ENCODE data around the gene EXOSC2.

Gene EXOSC2

GRCh38 chr9:130693426-130694191 lies at the start of gene EXOSC2:
TSS of gene EXOSC2 (plus strand) at chr9:130693780. CDS start at chr9:130693792, 12 bp downstream.
- peaks cover 14 to 23% of the 10 kb centered on the region in 2 donors for H3K36me3 ChIP-seq (ENCODE audit: control insufficient read depth in 2 of 2, insufficient read depth in 2 of 2, low read length in 2 of 2)
- peak within 1 kb of the TSS; percentile 86 to 99 for H3K4me3 ChIP-seq (ENCODE audit: low read length in 2 of 2)
- H3K9ac ChIP-seq (ENCODE audit: low read length in 2 of 2) = peak within 1 kb of the TSS; percentile 84 to 91
- no peaks in the 10 kb centered on the region for H3K27me3 ChIP-seq (ENCODE audit: control insufficient read depth in 1 of 2, insufficient read depth in 2 of 2, low read length in 2 of 2)
- H3K4me1 ChIP-seq (ENCODE audit: control insufficient read depth, insufficient read depth, low read length) = peaks cover 28% of the 10 kb centered on the region
- H3K9me3 ChIP-seq (ENCODE audit: control insufficient read depth in 2 of 2, low read length in 2 of 2) = no peaks in the 10 kb centered on the region
- H3K27ac ChIP-seq (ENCODE audit: low read length) = peak within 1 kb of the TSS; percentile 41

DNA sequence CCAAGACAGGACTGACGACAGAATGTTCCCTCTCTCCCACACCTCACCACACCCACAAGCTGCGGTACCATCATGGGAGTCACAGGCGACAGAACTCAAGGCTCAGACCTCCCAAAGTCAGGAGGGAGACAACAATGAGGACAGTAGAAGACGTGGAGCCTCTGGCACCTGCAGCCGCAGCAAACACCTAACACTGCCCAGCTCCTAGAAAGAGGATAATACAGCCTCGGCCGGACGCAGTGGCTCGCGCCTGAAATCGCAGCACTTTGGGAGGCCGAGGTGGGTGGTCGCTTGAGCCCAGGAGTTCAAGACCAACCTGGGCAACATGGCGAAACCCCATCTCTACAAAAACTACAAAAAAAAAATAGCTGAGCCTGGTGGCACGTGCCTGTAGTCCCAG lies 42.4 kb upstream of the EXOSC2 start:
- H3K4me1 ChIP-seq (ENCODE audit: control insufficient read depth, insufficient read depth, low read length) = no peaks in the 10 kb centered on the region
- no peak overlapping the region for H3K4me3 ChIP-seq (ENCODE audit: low read length in 2 of 2)
- H3K9ac ChIP-seq (ENCODE audit: low read length in 2 of 2) = no peak overlapping the region
- H3K27me3 ChIP-seq (ENCODE audit: control insufficient read depth in 1 of 2, insufficient read depth in 2 of 2, low read length in 2 of 2) = peaks cover 4 to 10% of the 10 kb centered on the region in 2 donors
- H3K36me3 ChIP-seq (ENCODE audit: control insufficient read depth in 2 of 2, insufficient read depth in 2 of 2, low read length in 2 of 2) = no peaks in the 10 kb centered on the region
- no peaks in the 10 kb centered on the region for H3K9me3 ChIP-seq (ENCODE audit: control insufficient read depth in 2 of 2, low read length in 2 of 2)
- no peak overlapping the region for H3K27ac ChIP-seq (ENCODE audit: low read length)

GRCh38 chr9:130651752-130652151 lies 41.8 kb upstream of the EXOSC2 start:
- Histone ChIP-seq H3K9ac (ENCODE audit: low read length in 2 of 2) (no peak overlapping the region), H3K4me3 (ENCODE audit: low read length in 2 of 2) (no peak overlapping the region), H3K27me3 (ENCODE audit: control insufficient read depth in 1 of 2, insufficient read depth in 2 of 2, low read length in 2 of 2) (peaks cover 8 to 12% of the 10 kb centered on the region in 2 donors), H3K27ac (ENCODE audit: low read length) (no peak overlapping the region), H3K36me3 (ENCODE audit: control insufficient read depth in 2 of 2, insufficient read depth in 2 of 2, low read length in 2 of 2) (no peaks in the 10 kb centered on the region), H3K9me3 (ENCODE audit: control insufficient read depth in 2 of 2, low read length in 2 of 2) (no peaks in the 10 kb centered on the region), H3K4me1 (ENCODE audit: control insufficient read depth, insufficient read depth, low read length) (no peaks in the 10 kb centered on the region)

GRCh38 chr9:130654879-130655278 lies 38.7 kb upstream of the EXOSC2 start:
- no peaks in the 10 kb centered on the region for H3K9me3 ChIP-seq (ENCODE audit: control insufficient read depth in 2 of 2, low read length in 2 of 2)
- no peak overlapping the region for H3K4me3 ChIP-seq (ENCODE audit: low read length in 2 of 2)
- H3K27ac ChIP-seq (ENCODE audit: low read length) = no peak overlapping the region
- H3K36me3 ChIP-seq (ENCODE audit: control insufficient read depth in 2 of 2, insufficient read depth in 2 of 2, low read length in 2 of 2) = no peaks in the 10 kb centered on the region
- H3K4me1 ChIP-seq (ENCODE audit: control insufficient read depth, insufficient read depth, low read length) = peaks cover 2% of the 10 kb centered on the region
- no peak overlapping the region for H3K9ac ChIP-seq (ENCODE audit: low read length in 2 of 2)
- H3K27me3 ChIP-seq (ENCODE audit: control insufficient read depth in 1 of 2, insufficient read depth in 2 of 2, low read length in 2 of 2) = peaks cover 35 to 36% of the 10 kb centered on the region in 2 donors

DNA sequence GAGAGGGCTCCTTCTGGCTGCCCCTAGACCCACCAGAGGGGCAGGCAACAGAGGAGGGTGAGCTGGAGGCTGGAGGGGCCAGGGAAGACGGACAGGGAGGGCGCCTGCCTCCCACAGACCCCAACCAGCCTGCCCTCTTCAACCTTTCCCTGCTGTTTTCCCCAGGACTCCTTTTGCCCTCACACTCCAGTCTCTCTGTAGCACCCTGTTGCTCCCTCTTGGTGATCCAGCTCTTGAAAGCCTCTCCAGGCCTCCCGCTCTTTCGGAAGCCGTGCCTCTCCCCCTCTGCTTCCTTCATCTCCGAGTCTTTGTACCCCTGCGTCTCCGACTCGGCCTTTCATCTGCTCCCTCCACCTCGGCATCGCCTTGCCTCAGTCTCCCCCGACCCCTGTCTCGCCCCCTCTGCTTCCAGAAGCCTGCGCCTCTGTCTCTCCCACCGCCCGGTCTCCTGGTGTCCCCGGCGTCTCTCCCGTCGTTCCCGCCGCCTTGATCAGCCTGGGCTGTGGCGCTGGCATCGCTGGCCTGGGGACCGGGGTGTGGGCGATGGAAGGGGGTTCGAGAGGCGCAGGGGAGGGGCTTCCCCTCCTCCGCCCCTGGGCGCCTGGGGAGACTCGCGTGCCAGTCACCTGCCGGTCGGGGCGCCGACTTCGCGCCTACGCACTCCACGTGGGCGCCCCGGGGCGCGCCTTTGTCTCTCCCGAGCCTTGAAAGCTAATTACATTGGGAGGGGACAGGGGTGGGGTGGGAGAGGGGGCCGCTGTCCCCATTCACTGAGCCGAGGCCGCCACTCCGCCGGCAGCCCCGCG lies 34.5 kb upstream of the EXOSC2 start:
- Histone ChIP-seq H3K27me3 (ENCODE audit: control insufficient read depth in 1 of 2, insufficient read depth in 2 of 2, low read length in 2 of 2) (peaks cover 59 to 75% of the 10 kb centered on the region in 2 donors), H3K9ac (ENCODE audit: low read length in 2 of 2) (no peak overlapping the region), H3K4me1 (ENCODE audit: control insufficient read depth, insufficient read depth, low read length) (peaks cover 36% of the 10 kb centered on the region), H3K27ac (ENCODE audit: low read length) (no peak overlapping the region), H3K4me3 (ENCODE audit: low read length in 2 of 2) (no peak overlapping the region), H3K36me3 (ENCODE audit: control insufficient read depth in 2 of 2, insufficient read depth in 2 of 2, low read length in 2 of 2) (no peaks in the 10 kb centered on the region), H3K9me3 (ENCODE audit: control insufficient read depth in 2 of 2, low read length in 2 of 2) (no peaks in the 10 kb centered on the region)

DNA sequence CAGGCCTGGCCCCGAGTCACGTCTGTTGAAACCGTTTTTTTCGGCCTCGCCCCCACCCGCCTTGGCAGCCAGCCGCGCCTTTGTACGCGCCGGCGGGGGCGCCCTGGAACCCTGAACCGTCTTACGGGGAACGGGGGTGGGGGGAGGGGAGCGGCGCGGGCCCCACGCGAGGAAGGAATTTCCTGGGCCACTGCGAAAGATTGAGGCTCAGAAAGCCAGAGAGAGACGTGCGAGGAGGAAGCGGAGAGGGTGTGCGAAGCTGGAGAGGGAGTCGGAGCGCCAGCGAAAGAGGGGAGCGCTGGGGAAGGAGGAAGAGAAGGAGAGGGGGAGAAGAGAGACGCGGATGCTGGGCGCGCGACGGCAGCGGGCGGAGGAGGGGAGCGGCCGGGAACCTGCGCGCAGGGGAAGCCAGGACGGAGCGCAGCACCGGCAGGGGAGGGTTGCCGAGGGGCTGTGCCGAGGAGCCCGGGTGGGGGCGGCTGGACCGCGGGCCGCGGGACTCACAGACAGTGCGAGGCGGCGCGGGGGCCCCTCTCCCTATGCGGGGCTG lies 33.8 kb upstream of the EXOSC2 start:
- Histone ChIP-seq H3K36me3 (ENCODE audit: control insufficient read depth in 2 of 2, insufficient read depth in 2 of 2, low read length in 2 of 2) (no peaks in the 10 kb centered on the region), H3K4me1 (ENCODE audit: control insufficient read depth, insufficient read depth, low read length) (peaks cover 42% of the 10 kb centered on the region), H3K27ac (ENCODE audit: low read length) (no peak overlapping the region), H3K27me3 (ENCODE audit: control insufficient read depth in 1 of 2, insufficient read depth in 2 of 2, low read length in 2 of 2) (peaks cover 62 to 82% of the 10 kb centered on the region in 2 donors), H3K9me3 (ENCODE audit: control insufficient read depth in 2 of 2, low read length in 2 of 2) (no peaks in the 10 kb centered on the region), H3K4me3 (ENCODE audit: low read length in 2 of 2) (peak overlapping the region in 1 of 2 donors; percentile 22), H3K9ac (ENCODE audit: low read length in 2 of 2) (no peak overlapping the region)

DNA sequence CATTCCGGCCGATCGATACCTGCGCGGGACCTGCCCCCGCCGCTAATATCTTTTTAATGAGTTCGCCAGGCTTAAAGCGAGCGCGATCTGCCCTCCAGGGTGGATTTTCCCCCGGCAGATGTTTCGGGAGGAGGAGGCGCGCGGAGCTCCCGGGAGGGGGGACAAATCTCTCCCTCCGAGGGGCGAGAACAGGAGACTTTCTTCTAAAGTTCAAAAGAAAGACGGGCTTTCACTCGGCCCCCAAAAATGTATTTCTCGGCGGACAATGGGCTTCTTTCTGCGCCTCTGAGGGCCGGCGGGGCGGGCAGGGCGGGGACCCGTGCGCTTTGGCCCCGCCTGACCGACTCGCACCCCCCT lies 33.3 kb upstream of the EXOSC2 start:
- Histone ChIP-seq H3K4me3 (ENCODE audit: low read length in 2 of 2) (peak overlapping the region in 1 of 2 donors; percentile 66), H3K27me3 (ENCODE audit: control insufficient read depth in 1 of 2, insufficient read depth in 2 of 2, low read length in 2 of 2) (peaks cover 63 to 85% of the 10 kb centered on the region in 2 donors), H3K9me3 (ENCODE audit: control insufficient read depth in 2 of 2, low read length in 2 of 2) (no peaks in the 10 kb centered on the region), H3K36me3 (ENCODE audit: control insufficient read depth in 2 of 2, insufficient read depth in 2 of 2, low read length in 2 of 2) (no peaks in the 10 kb centered on the region), H3K27ac (ENCODE audit: low read length) (no peak overlapping the region), H3K9ac (ENCODE audit: low read length in 2 of 2) (no peak overlapping the region), H3K4me1 (ENCODE audit: control insufficient read depth, insufficient read depth, low read length) (peaks cover 45% of the 10 kb centered on the region)

DNA sequence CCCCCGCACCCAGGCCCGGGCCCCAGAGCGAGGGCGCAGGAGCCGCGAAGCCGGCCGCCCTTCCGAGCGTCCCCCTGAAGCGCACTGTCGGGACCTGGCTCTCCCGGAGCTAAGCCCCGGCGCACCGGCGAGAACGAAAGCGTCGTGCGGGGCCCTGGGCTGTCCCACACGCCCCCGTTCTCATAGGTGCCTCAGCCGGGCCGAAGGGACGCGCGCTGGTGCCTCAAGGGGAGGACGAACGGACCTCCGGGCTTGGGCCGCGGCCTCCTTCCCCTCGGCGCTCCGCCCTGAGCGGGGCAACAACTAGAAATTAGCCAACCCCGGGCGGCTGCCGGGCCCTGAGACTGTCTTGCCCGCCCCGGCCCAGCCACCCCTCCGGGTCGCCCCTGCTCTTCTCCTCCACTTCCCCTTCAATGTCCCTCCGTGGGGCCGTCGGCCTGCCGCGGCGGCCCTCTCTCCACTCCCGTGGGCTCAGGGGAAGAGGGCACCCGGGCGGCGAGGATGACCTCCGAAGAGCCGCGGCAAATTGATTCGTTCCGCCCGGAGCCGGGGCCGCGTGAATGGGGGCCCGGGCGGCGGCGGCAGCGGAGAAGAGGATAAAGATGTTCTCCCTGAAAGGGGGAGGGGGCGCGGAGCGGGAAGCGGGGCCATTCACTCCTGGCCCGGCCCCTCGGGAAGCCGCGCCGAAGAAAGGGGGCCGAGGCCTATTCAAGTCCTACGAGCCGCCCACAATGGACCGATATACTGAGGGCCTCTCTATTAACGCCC lies 32.7 kb upstream of the EXOSC2 start:
- no peaks in the 10 kb centered on the region for H3K36me3 ChIP-seq (ENCODE audit: control insufficient read depth in 2 of 2, insufficient read depth in 2 of 2, low read length in 2 of 2)
- no peaks in the 10 kb centered on the region for H3K9me3 ChIP-seq (ENCODE audit: control insufficient read depth in 2 of 2, low read length in 2 of 2)
- H3K4me3 ChIP-seq (ENCODE audit: low read length in 2 of 2) = peak overlapping the region in 1 of 2 donors; percentile 66
- H3K27me3 ChIP-seq (ENCODE audit: control insufficient read depth in 1 of 2, insufficient read depth in 2 of 2, low read length in 2 of 2) = peaks cover 64 to 87% of the 10 kb centered on the region in 2 donors
- peaks cover 49% of the 10 kb centered on the region for H3K4me1 ChIP-seq (ENCODE audit: control insufficient read depth, insufficient read depth, low read length)
- no peak overlapping the region for H3K27ac ChIP-seq (ENCODE audit: low read length)
- no peak overlapping the region for H3K9ac ChIP-seq (ENCODE audit: low read length in 2 of 2)

GRCh38 chr9:130661451-130662098 lies 32.0 kb upstream of the EXOSC2 start:
- Histone ChIP-seq H3K27ac (ENCODE audit: low read length) (no peak overlapping the region), H3K9me3 (ENCODE audit: control insufficient read depth in 2 of 2, low read length in 2 of 2) (no peaks in the 10 kb centered on the region), H3K36me3 (ENCODE audit: control insufficient read depth in 2 of 2, insufficient read depth in 2 of 2, low read length in 2 of 2) (no peaks in the 10 kb centered on the region), H3K4me3 (ENCODE audit: low read length in 2 of 2) (peak overlapping the region in 1 of 2 donors; percentile 40), H3K9ac (ENCODE audit: low read length in 2 of 2) (no peak overlapping the region), H3K4me1 (ENCODE audit: control insufficient read depth, insufficient read depth, low read length) (peaks cover 55% of the 10 kb centered on the region), H3K27me3 (ENCODE audit: control insufficient read depth in 1 of 2, insufficient read depth in 2 of 2, low read length in 2 of 2) (peaks cover 71 to 91% of the 10 kb centered on the region in 2 donors)

All from stomach smooth muscle (tissue), 2 donors.